B cell (primary cell): Measurements from ENCODE around the gene EEFSEC. TPM values are rescaled to one million over a fixed set of nuclear protein-coding genes. Genes with fewer than 3 reads are reported as not detected.

Experiments used
- ATAC-seq: fragments of 200-7000 bp; cut with Tn5 transposase; one replicate; pipeline ENCODE4 v1.10.0; 2021; ENCODE audit warnings: low read depth, mild to moderate bottlenecking, moderate number of reproducible peaks, moderate library complexity
- CTCF ChIA-PET: fragments of 350-600 bp; sonication (Branson Sonifier 250); formaldehyde crosslinking; loops from one replicate; lab custom pipeline; 2021; ENCODE audit warnings: antibody characterized with exemption, inconsistent platforms; lab: Charles Lee
- POLR2A ChIA-PET: fragments of 350-600 bp; sonication (Branson Sonifier 250); formaldehyde crosslinking; loops from one replicate; lab custom pipeline; 2021; ENCODE audit warnings: antibody characterized with exemption; lab: Charles Lee
- DNase-seq: peaks from one replicate; pipeline ENCODE4 v3.0.0; 2013
- H2AFZ ChIP-seq: 2 replicates; pipeline ENCODE4 v1.6.1; 2012; ENCODE audit warnings: mild to moderate bottlenecking, low read depth, low read length; ENCODE audit not compliant: insufficient read depth, poor library complexity, severe bottlenecking
- H3K27ac ChIP-seq, 2 donors: 1 replicate in 1 of 2; 2 replicates in 1 of 2; pipeline ENCODE4 v1.5.1; 2012 to 2013; ENCODE audit warnings: low read length in 2 of 2, mild to moderate bottlenecking in 2 of 2, moderate library complexity in 1 of 2
- H3K27me3 ChIP-seq, 4 experiments: fragments of 200-600 bp in 1 of 4; sonication (generic) in 1 of 4; replicated peaks in 1 of 4; 1 replicate in 2 of 4; 2 replicates in 2 of 4; pipeline versions ENCODE4 v1.6.1 to v1.7.0; 2013 to 2016; ENCODE audit warnings: low read length in 3 of 4, mild to moderate bottlenecking in 2 of 4, mixed read lengths in 1 of 4, moderate library complexity in 1 of 4; ENCODE audit not compliant: insufficient read depth in 4 of 4, control insufficient read depth in 3 of 4; ENCODE audit errors: control extremely low read depth in 1 of 4
- H3K36me3 ChIP-seq, 2 experiments: replicated peaks in 1 of 2; 1 replicate in 1 of 2; 2 replicates in 1 of 2; pipeline versions ENCODE4 v1.6.1 to v1.7.1; 2013; ENCODE audit warnings: low read length in 1 of 2; ENCODE audit not compliant: insufficient read depth in 2 of 2, control insufficient read depth in 1 of 2; ENCODE audit errors: control extremely low read depth in 1 of 2, extremely low read depth in 1 of 2
- H3K4me1 ChIP-seq, 2 donors: fragments of 200-600 bp in 1 of 2; sonication (generic) in 1 of 2; 1 replicate in 1 of 2; 2 replicates in 1 of 2; pipeline versions ENCODE4 v1.5.1 to v1.6.1; 2013 to 2017; ENCODE audit warnings: low read length in 2 of 2; ENCODE audit not compliant: control insufficient read depth in 2 of 2, insufficient read depth in 2 of 2
- H3K4me2 ChIP-seq: replicated peaks from 2 replicates; pipeline ENCODE3; 2012; ENCODE audit warnings: mild to moderate bottlenecking, low read depth, low read length; ENCODE audit not compliant: poor library complexity, severe bottlenecking
- H3K4me3 ChIP-seq, 5 experiments: fragments of 200-600 bp in 1 of 5; sonication (generic) in 1 of 5; 1 replicate in 3 of 5; 2 replicates in 2 of 5; pipeline versions ENCODE4 v1.5.1 to v1.7.0; 2011 to 2016; ENCODE audit warnings: low read length in 4 of 5, mild to moderate bottlenecking in 4 of 5, low read depth in 2 of 5, control low read depth in 1 of 5, moderate library complexity in 1 of 5; ENCODE audit not compliant: insufficient read depth in 1 of 5; ENCODE audit errors: control extremely low read depth in 1 of 5, extremely low read depth in 1 of 5
- H3K79me2 ChIP-seq: fragments of 200-600 bp; sonication (generic); one replicate; pipeline ENCODE4 v1.6.0; 2016; ENCODE audit warnings: low read length; ENCODE audit not compliant: control insufficient read depth, insufficient read depth
- H3K9ac ChIP-seq: fragments of 200-600 bp; sonication (generic); 2 replicates; pipeline ENCODE4 v1.6.1; 2017; ENCODE audit warnings: mild to moderate bottlenecking, low read length, moderate library complexity
- H3K9me3 ChIP-seq, 3 donors: one replicate each; pipeline versions ENCODE4 v1.6.1 to v1.7.1; 2013; ENCODE audit warnings: low read length in 2 of 3; ENCODE audit not compliant: control insufficient read depth in 2 of 3, insufficient read depth in 1 of 3; ENCODE audit errors: control extremely low read depth in 1 of 3
- H4K20me1 ChIP-seq: 2 replicates; pipeline ENCODE4 v1.6.0; 2012; ENCODE audit warnings: mild to moderate bottlenecking, low read length; ENCODE audit not compliant: insufficient read depth, control insufficient read depth, poor library complexity, severe bottlenecking
- H3K27ac Mint-ChIP-seq: one replicate; pipeline ENCODE4 v1.8.0; 2021; ENCODE audit warnings: mixed read lengths
- H3K27me3 Mint-ChIP-seq: one replicate; pipeline ENCODE4 v1.8.0; 2021; ENCODE audit warnings: mixed read lengths
- H3K4me1 Mint-ChIP-seq: one replicate; pipeline ENCODE4 v1.8.0; 2021; ENCODE audit warnings: mixed read lengths
- H3K4me3 Mint-ChIP-seq: one replicate; pipeline ENCODE4 v1.8.0; 2021; ENCODE audit warnings: mixed read lengths
- H3K9me3 Mint-ChIP-seq: one replicate; pipeline ENCODE4 v1.8.0; 2022; ENCODE audit warnings: mixed read lengths; ENCODE audit not compliant: insufficient read depth
- CTCF ChIP-seq: fragments of 200-600 bp; IDR thresholded peaks from one replicate; pipeline ENCODE4 v1.8.0; 2022; ENCODE audit warnings: antibody characterized with exemption, mild to moderate bottlenecking
- EZH2 ChIP-seq: IDR thresholded peaks from 2 replicates; pipeline ENCODE4 v1.6.1; 2012; ENCODE audit warnings: borderline replicate concordance, low read depth, mild to moderate bottlenecking, moderate library complexity, low read length; ENCODE audit not compliant: insufficient read depth, poor library complexity, severe bottlenecking
- WGBS: methylation state at CpG from one replicate; pipeline ENCODE4 v1.1.5; 2013; ENCODE audit warnings: missing lambda C conversion rate; ENCODE audit not compliant: insufficient coverage; 5-methylcytosine and 5-hydroxymethylcytosine counted together
- intact Hi-C: fragments of 100-400 bp; cut with micrococcal nuclease; formaldehyde crosslinking; loops from one replicate; pipeline ENCODE4 v1.10.0; 2022
- polyA plus RNA-seq: library from polyadenylated mRNA; depleted of rRNA; stranded (reverse); fragments of >200 nt; gene quantifications from 2 replicates; pipeline ENCODE4 v1.2.3, GENCODE V29; 2012
- total RNA-seq, 2 donors: library from RNA; stranded (reverse); fragments of 120-200 nt in 1 of 2; gene quantifications; 1 replicate in 1 of 2; 2 replicates in 1 of 2; pipeline versions ENCODE4 v1.2.3 to v1.2.4, GENCODE V29; 2013 to 2022

EEFSEC gene
- total and polyA plus RNA-seq, 2 donors (not counting 1 experiment from before 2014, with no cell fraction given): 17.9 to 18.4 TPM

GRCh38 chr3:128431803-128432300 is 278.6 kb downstream of the EEFSEC start:
- Mint-ChIP-seq H3K27me3 (peaks cover 52% of the 10 kb centered on the region), H3K27ac (no peak overlapping the region)
- no peak for ATAC-seq

More at GRCh38 chr3:128431803-128432300, 278.6 kb downstream of the EEFSEC start:
- WGBS: 86% methylated on average over 13 of the region's 13 CpGs
- peaks cover 11% of the 10 kb centered on the region for H3K4me1 Mint-ChIP-seq
- Histone ChIP-seq H3K4me1 (no peaks in the 10 kb centered on the region), H3K9ac (no peak overlapping the region), H3K27ac (no peak overlapping the region), H3K9me3 (peaks cover 0 to 5% (median 0%) of the 10 kb centered on the region in 3 donors), H3K27me3 (peaks cover 0 to 30% (median 6%) of the 10 kb centered on the region in 4 experiments), H4K20me1 (no peaks in the 10 kb centered on the region), H3K4me2 (no peak overlapping the region), H3K4me3 (no peak overlapping the region), H2AFZ (no peak overlapping the region), H3K79me2 (no peaks in the 10 kb centered on the region), H3K36me3 (no peaks in the 10 kb centered on the region)
- DNase-seq: no peak
- CTCF ChIA-PET: no interaction called here
- POLR2A ChIA-PET: no interaction called here
- intact Hi-C loops: no loop called here
- no peaks in the 10 kb centered on the region for H3K9me3 Mint-ChIP-seq
- TF ChIP-seq CTCF (no peak), EZH2 (no peak)
- H3K4me3 Mint-ChIP-seq: no peak overlapping the region
